OCI-LY3 (cell line): ENCODE results near the gene PTPN20.

ENCODE experiments used
- H2AFZ ChIP-seq: fragments of 200-600, 300-600 bp; shearing (Covaris generic); 2 replicates; pipeline ENCODE4 v1.6.0; 2014; ENCODE audit warnings: antibody characterized with exemption, low read depth, low read length
- H3K27ac ChIP-seq: fragments of 200-600, 300-600 bp; sonication (generic); 2 replicates; pipeline ENCODE4 v1.5.1; 2014; ENCODE audit warnings: mild to moderate bottlenecking, low read length, moderate library complexity, mixed read lengths
- H3K27me3 ChIP-seq: fragments of 200-600, 300-600 bp; sonication (generic); 2 replicates; pipeline ENCODE4 v1.6.1; 2014; ENCODE audit warnings: low read depth, low read length, mixed read lengths
- H3K36me3 ChIP-seq: fragments of 200-600, 300-600 bp; sonication (generic); replicated peaks from 2 replicates; pipeline ENCODE3; 2014; ENCODE audit warnings: low read depth, low read length, mixed read lengths
- H3K4me1 ChIP-seq: fragments of 300-600, 200-600 bp; sonication (generic); 2 replicates; pipeline ENCODE4 v1.6.1; 2014; ENCODE audit warnings: low read length, mixed read lengths
- H3K4me2 ChIP-seq: fragments of 200-600, 300-600 bp; sonication (generic); 2 replicates; pipeline ENCODE4 v1.6.1; 2014; ENCODE audit warnings: low read length, mixed read lengths
- H3K4me3 ChIP-seq: fragments of 300-600, 200-600 bp; sonication (generic); 2 replicates; pipeline ENCODE4 v1.5.1; 2014; ENCODE audit warnings: antibody characterized with exemption, mild to moderate bottlenecking, low read length, moderate library complexity
- H3K79me2 ChIP-seq: fragments of 300-600, 200-600 bp; shearing (Covaris generic); 2 replicates; pipeline ENCODE4 v1.6.1; 2014; ENCODE audit warnings: mild to moderate bottlenecking, low read length, mixed read lengths
- H3K9ac ChIP-seq: fragments of 300-600, 200-600 bp; shearing (Covaris generic); 2 replicates; pipeline ENCODE4 v1.6.0; 2014; ENCODE audit warnings: mild to moderate bottlenecking, low read length, moderate library complexity
- H3K9me3 ChIP-seq: fragments of 200-600, 300-600 bp; shearing (Covaris generic); 2 replicates; pipeline ENCODE4 v1.6.1; 2014; ENCODE audit warnings: low read length, mixed read lengths; ENCODE audit not compliant: insufficient read depth
- H4K20me1 ChIP-seq: fragments of 200-600, 300-600 bp; sonication (generic); 2 replicates; pipeline ENCODE4 v1.6.1; 2016; ENCODE audit warnings: low read length, mixed read lengths; ENCODE audit not compliant: insufficient read depth
- CTCF ChIP-seq: fragments of 200-600, 300-600 bp; sonication (generic); IDR thresholded peaks from 2 replicates; pipeline ENCODE4 v1.5.1; 2014; ENCODE audit warnings: antibody characterized with exemption, low read length, low read depth
- EZH2phosphoT487 ChIP-seq: fragments of 200-600 bp; shearing (Covaris generic); IDR thresholded peaks from 2 replicates; pipeline ENCODE4 v1.6.1; 2018; ENCODE audit warnings: antibody characterized with exemption, mixed run types, low read depth

Gene PTPN20

GRCh38 chr10:47045331-47045861 is 134.2 kb downstream of the PTPN20 start:
- no peaks in the 10 kb centered on the region for H3K9me3 ChIP-seq

GRCh38 chr10:47046321-47047126 is 135.3 kb downstream of the PTPN20 start:
- H3K4me2 ChIP-seq: no peak overlapping the region
- no peak overlapping the region for H3K9ac ChIP-seq
- H3K27me3 ChIP-seq: no peaks in the 10 kb centered on the region
- H3K9me3 ChIP-seq: no peaks in the 10 kb centered on the region
- no peaks in the 10 kb centered on the region for H4K20me1 ChIP-seq
- H3K36me3 ChIP-seq: no peaks in the 10 kb centered on the region
- H2AFZ ChIP-seq: no peak overlapping the region
- H3K27ac ChIP-seq: no peak overlapping the region
- H3K4me1 ChIP-seq: no peaks in the 10 kb centered on the region
- TF ChIP-seq EZH2phosphoT487 (no peak), CTCF (no peak)
- no peaks in the 10 kb centered on the region for H3K79me2 ChIP-seq
- H3K4me3 ChIP-seq: no peak overlapping the region

More at GRCh38 chr10:47045331-47045861, 134.2 kb downstream of the PTPN20 start:
- Histone ChIP-seq H3K4me2 (no peak overlapping the region), H3K4me3 (no peak overlapping the region), H3K27ac (no peak overlapping the region), H3K79me2 (no peaks in the 10 kb centered on the region), H2AFZ (no peak overlapping the region), H3K27me3 (no peaks in the 10 kb centered on the region), H3K4me1 (no peaks in the 10 kb centered on the region), H4K20me1 (no peaks in the 10 kb centered on the region), H3K36me3 (no peaks in the 10 kb centered on the region), H3K9ac (no peak overlapping the region)
- TF ChIP-seq CTCF: no peak
- TF ChIP-seq EZH2phosphoT487: no peak

- H3K36me3 ChIP-seq: no peaks in the 10 kb centered on the region
Measured at GRCh38 chr10:47047127-47047504, 135.9 kb downstream of the PTPN20 start.

More at GRCh38 chr10:47047127-47047504, 135.9 kb downstream of the PTPN20 start:
- Histone ChIP-seq H3K9me3 (no peaks in the 10 kb centered on the region), H3K27ac (no peak overlapping the region), H4K20me1 (no peaks in the 10 kb centered on the region), H3K9ac (no peak overlapping the region), H3K4me1 (no peaks in the 10 kb centered on the region), H3K79me2 (no peaks in the 10 kb centered on the region), H3K4me2 (no peak overlapping the region), H2AFZ (no peak overlapping the region), H3K4me3 (no peak overlapping the region), H3K27me3 (no peaks in the 10 kb centered on the region)
- TF ChIP-seq CTCF (no peak), EZH2phosphoT487 (no peak)
